GM19043 (cell line): ENCODE data around the gene HYOU1.
"Not testable (repeated sequence)": the region's sequence is repeated elsewhere in the genome, so short reads cannot be mapped to it uniquely, and the experiment has no call there.

ENCODE experiments used
- ATAC-seq: cut with Tn5 transposase; IDR thresholded peaks from one replicate; pipeline ENCODE4 v1.9.1; 2021; ENCODE audit warnings: low read depth; ENCODE audit not compliant: unreplicated experiment

Gene HYOU1

GRCh38 chr11:119023741-119024140, 33.3 kb downstream of the HYOU1 start:
- ATAC-seq = no peak

GRCh38 chr11:119021631-119022030, 35.4 kb downstream of the HYOU1 start:
- ATAC-seq = no peak

GRCh38 chr11:119019996-119020395, 37.0 kb downstream of the HYOU1 start:
- ATAC-seq = no peak

- ATAC-seq = peak; percentile 92
These were observed 38.7 kb downstream of the HYOU1 start, which contains the start of the genes RPS25 and TRAPPC4 for GRCh38 chr11:119018074-119018938. Gene RPS25 (minus strand): TSS chr11:119018343. CDS start chr11:119018284, 59 bp downstream. Gene TRAPPC4 (plus strand): TSS chr11:119018766. CDS start chr11:119018796, 30 bp downstream.

- ATAC-seq = not testable (repeated sequence)
These were observed 39.6 kb downstream of the HYOU1 start for GRCh38 chr11:119017377-119017776.

GRCh38 chr11:119016216-119017009, 40.6 kb downstream of the HYOU1 start:
- ATAC-seq = no peak

GRCh38 chr11:119015054-119015611, 41.9 kb downstream of the HYOU1 start:
- ATAC-seq = no peak

- ATAC-seq = no peak
These were observed 42.6 kb downstream of the HYOU1 start for GRCh38 chr11:119014209-119014924.

GRCh38 chr11:119012629-119013170, 44.3 kb downstream of the HYOU1 start:
- no peak for ATAC-seq

GRCh38 chr11:119011476-119012053, 45.4 kb downstream of the HYOU1 start:
- no peak for ATAC-seq

GRCh38 chr11:119006656-119007055, 50.3 kb downstream of the HYOU1 start:
- ATAC-seq = no peak

GRCh38 chr11:119000906-119001305, 56.1 kb downstream of the HYOU1 start:
- no peak for ATAC-seq

- ATAC-seq = no peak
These were observed 58.2 kb downstream of the HYOU1 start for GRCh38 chr11:118998822-118999221.

GRCh38 chr11:118998388-118998717, 58.7 kb downstream of the HYOU1 start:
- no peak for ATAC-seq

GRCh38 chr11:118997627-118998387, 59.2 kb downstream of the HYOU1 start, which contains the start of gene CENATAC:
Gene CENATAC (plus strand): TSS chr11:118998138. CDS start chr11:118998198, 60 bp downstream.
- ATAC-seq = peak; percentile 86

GRCh38 chr11:118996926-118997626, 59.9 kb downstream of the HYOU1 start:
- no peak for ATAC-seq
